PC-9 (cell line): ENCODE measurements around the gene DET1.

ENCODE experiments used
- EZH2 ChIP-seq: fragments of 200-600 bp; sonication (generic); IDR thresholded peaks from 2 replicates; pipeline ENCODE4 v1.8.0; 2017; ENCODE audit warnings: antibody characterized with exemption, low read depth
- TF ChIP-seq, protein P1 (sequence below): fragments of 200-600 bp; sonication (generic); conservative IDR thresholded peaks from 2 replicates; pipeline ENCODE4 v1.6.1; 2017; ENCODE audit warnings: mixed run types, antibody characterized with exemption, mild to moderate bottlenecking, moderate library complexity

DNA sequence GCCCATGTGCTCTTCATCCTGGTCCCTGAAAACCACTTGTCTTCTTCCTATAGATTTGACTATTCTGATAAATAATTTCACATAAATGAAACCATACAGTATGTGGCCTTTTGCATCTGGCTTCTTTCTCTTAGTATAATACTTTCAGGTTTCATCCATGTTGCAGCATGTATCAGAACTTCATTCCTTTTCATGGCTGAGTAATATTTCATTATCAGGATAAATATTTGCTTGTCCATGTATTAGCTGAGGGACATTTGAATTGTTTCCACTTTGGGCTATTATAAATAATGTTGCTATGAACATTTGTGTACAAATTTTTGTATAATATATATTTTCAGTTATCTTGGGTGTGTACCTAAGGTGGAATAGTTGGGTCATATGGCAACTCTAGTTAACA, 44.9 kb upstream of the DET1 start:
- TF ChIP-seq, protein P1, sequence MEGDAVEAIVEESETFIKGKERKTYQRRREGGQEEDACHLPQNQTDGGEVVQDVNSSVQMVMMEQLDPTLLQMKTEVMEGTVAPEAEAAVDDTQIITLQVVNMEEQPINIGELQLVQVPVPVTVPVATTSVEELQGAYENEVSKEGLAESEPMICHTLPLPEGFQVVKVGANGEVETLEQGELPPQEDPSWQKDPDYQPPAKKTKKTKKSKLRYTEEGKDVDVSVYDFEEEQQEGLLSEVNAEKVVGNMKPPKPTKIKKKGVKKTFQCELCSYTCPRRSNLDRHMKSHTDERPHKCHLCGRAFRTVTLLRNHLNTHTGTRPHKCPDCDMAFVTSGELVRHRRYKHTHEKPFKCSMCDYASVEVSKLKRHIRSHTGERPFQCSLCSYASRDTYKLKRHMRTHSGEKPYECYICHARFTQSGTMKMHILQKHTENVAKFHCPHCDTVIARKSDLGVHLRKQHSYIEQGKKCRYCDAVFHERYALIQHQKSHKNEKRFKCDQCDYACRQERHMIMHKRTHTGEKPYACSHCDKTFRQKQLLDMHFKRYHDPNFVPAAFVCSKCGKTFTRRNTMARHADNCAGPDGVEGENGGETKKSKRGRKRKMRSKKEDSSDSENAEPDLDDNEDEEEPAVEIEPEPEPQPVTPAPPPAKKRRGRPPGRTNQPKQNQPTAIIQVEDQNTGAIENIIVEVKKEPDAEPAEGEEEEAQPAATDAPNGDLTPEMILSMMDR: no peak
- TF ChIP-seq EZH2: no peak
